ENCODE results near the gene ZNF70. TPM values are rescaled to one million over a fixed set of nuclear protein-coding genes. Genes with fewer than 3 reads are reported as not detected.

The ZNF70 gene
- total and polyA plus RNA-seq, 8 donors, result 0.77 to 4.3 (median 2.4) TPM

DNA sequence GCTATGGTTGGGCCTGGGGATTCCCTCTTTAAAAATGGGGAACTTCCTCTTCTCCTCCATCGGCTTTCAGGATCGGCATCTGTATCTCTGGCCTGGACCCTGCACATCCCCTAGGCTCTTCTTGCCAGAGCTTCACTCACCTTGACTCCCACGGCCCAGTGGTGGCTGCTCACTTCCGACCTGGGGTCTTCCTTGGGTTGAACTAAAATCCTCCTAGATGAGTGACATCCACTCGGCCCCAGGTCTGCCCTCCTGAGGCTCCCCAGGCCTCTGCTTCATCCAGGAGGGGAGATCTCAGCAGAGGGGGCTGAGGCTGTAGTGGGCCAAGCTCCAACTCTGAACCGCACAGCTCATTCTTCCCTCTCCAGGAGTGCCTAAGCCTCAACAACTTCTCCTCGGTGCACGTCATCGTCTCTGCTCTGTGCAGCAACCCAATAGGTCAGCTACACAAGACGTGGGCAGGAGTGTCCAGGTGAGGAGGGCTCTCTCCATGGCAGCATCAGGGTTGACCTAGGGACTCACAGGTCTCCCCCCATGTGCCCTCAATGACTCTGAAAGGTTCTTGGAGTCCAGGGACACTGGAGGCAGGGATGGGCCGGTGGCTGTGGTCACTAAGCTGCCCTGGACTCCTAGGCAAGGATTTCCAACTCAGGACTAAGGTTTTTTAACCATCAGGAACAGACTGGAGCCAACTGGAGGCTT lies 56.8 kb downstream of the ZNF70 start:
- ATAC-seq, result no peak
- H3K9me3 ChIP-seq, result no peaks in the 10 kb centered on the region
- no peaks in the 10 kb centered on the region for H3K27me3 ChIP-seq
- no peak for FAIRE-seq
- peaks cover 0 to 20% (median 6%) of the 10 kb centered on the region in 3 donors for H3K36me3 ChIP-seq
- WGBS, 2 donors, result 93% methylated on average over 11 of the region's 11 CpGs
- intact Hi-C loops (cut with DNase I), result no loop called here
- peak in 1 of 6 donors; percentile 31 for DNase-seq
- no peak overlapping the region for H3K27ac ChIP-seq
- no peak for TF ChIP-seq CTCF (IDR thresholded peaks at IDR 0.05)
- no peak overlapping the region for H3K4me3 ChIP-seq
- H3K4me1 ChIP-seq, result no peaks in the 10 kb centered on the region

GRCh38 chr22:23692598-23693291 lies 58.2 kb downstream of the ZNF70 start:
- Histone ChIP-seq H3K27ac (no peak overlapping the region), H3K4me3 (no peak overlapping the region), H3K36me3 (peaks cover 0 to 20% (median 6%) of the 10 kb centered on the region in 3 donors), H3K9me3 (no peaks in the 10 kb centered on the region), H3K27me3 (no peaks in the 10 kb centered on the region), H3K4me1 (no peaks in the 10 kb centered on the region)
- ATAC-seq (no peak), FAIRE-seq (no peak), DNase-seq (peak in 1 of 6 donors; percentile 33)
- no peak for TF ChIP-seq CTCF (IDR thresholded peaks at IDR 0.05)
- intact Hi-C loops (cut with DNase I), result no loop called here
- WGBS, 2 donors, result 94 to 97% methylated on average over 12 of the region's 12 CpGs

- H3K36me3 ChIP-seq, result peaks cover 0 to 20% (median 6%) of the 10 kb centered on the region in 3 donors
Measured at GRCh38 chr22:23691748-23692423, 59.0 kb downstream of the ZNF70 start.

GRCh38 chr22:23690713-23691112 lies 60.2 kb downstream of the ZNF70 start, which contains the start of gene RGL4:
TSS of gene RGL4 (plus strand) at chr22:23691013. CDS start at chr22:23692031, 1,018 bp downstream.
- TF ChIP-seq CTCF (IDR thresholded peaks at IDR 0.05), result no peak
- FAIRE-seq (no peak), ATAC-seq (no peak), DNase-seq (peak in 1 of 6 donors; percentile 9)
- no peaks in the 10 kb centered on the region for H3K27me3 ChIP-seq
- intact Hi-C loops (cut with DNase I), result no loop called here
- H3K4me1 ChIP-seq, result no peaks in the 10 kb centered on the region
- H3K27ac ChIP-seq, result no peak within 1 kb of the TSS
- WGBS, 2 donors, result 94 to 100% methylated on average over 5 of the region's 5 CpGs
- H3K36me3 ChIP-seq, result peaks cover 0 to 20% (median 6%) of the 10 kb centered on the region in 3 donors
- no peaks in the 10 kb centered on the region for H3K9me3 ChIP-seq
- no peak within 1 kb of the TSS for H3K4me3 ChIP-seq

More at GRCh38 chr22:23691748-23692423, 59.0 kb downstream of the ZNF70 start:
- no peak for FAIRE-seq
- intact Hi-C loops (cut with DNase I), result no loop called here
- peak in 1 of 6 donors; percentile 35 for DNase-seq
- 92 to 94% methylated on average over 10 to 12 of the region's 12 CpGs for WGBS, 2 donors
- no peak for ATAC-seq
- Histone ChIP-seq H3K9me3 (no peaks in the 10 kb centered on the region), H3K27me3 (no peaks in the 10 kb centered on the region), H3K4me1 (no peaks in the 10 kb centered on the region), H3K4me3 (no peak overlapping the region), H3K27ac (no peak overlapping the region)
- no peak for TF ChIP-seq CTCF (IDR thresholded peaks at IDR 0.05)
